ENCODE data around the gene RGP1. TPM values are rescaled to one million over a fixed set of nuclear protein-coding genes. Genes with fewer than 3 reads are reported as not detected.

Gene RGP1
- total RNA-seq, 1 experiment from 2014 or later, result 18.6 TPM

DNA sequence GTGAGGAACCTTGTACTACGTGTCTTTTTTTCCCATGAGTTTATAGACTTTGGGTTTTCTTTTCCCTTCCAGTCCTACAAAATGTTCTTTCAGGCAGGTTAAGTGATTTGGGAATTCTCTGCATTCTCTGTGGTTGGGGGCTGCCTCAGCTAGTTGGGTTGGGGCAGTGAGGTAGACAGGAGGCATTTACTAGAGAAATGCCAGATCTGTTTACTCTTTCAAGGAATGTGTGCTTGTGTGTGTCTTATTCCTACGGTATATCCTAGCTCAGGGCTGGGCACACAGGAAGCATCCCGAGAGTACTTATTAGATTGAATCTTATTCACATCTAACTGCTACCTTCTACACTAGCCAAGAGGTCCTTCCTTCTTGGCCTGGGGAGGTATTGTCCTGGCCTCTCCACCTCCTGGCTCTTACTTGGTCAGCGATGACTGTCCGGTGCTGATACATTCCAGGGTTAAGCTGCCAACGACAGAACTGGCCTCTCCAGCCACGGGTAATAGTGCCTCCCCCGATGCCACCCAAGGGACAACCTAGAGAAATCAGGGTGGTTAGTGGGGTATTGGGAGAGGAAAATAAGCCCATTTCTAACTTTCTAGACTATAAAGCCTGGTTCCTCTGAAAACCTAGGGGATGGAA is 5.1 kb upstream of the RGP1 start:
- no peak for DNase-seq (ENCODE audit: low spot score)

DNA sequence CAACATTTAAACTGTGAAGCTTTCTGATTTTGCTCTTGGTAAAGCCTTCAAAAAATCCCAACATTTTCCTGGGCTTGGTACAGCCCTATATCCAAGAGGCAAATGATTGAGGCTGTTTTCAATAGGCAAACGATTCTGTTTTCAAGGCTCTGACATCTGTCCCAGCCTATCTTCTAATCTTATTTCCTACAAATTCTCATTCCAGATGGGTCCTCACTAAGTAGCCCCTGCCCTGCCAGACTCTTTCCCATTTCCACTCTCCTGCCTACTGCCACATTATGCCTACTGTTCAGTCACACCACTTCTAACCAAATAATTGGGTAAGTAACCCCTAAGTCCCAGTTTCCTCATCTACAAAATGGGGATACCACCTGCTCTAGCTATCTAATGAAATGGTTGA is 3.5 kb upstream of the RGP1 start:
- DNase-seq (ENCODE audit: low spot score), result no peak

DNA sequence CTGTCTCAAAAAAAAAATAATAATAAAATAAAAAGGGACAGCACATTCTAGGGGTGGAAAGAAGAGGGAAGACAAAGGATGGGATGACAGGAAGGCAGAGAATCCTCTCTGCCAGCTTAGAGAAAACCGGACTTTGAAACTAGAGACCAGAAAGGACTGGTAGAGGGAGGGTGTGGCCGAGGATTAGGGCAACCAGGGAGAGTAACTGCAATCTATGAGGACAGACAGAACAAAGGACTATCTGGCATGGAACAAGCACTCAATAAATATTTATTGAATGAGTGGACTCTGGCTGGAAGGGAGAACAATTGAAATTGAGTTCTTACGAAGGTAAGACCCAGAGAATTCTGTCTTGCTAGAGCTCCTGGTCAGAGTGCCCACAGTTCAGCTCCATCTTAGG is 2.5 kb upstream of the RGP1 start:
- DNase-seq (ENCODE audit: low spot score), result no peak

DNA sequence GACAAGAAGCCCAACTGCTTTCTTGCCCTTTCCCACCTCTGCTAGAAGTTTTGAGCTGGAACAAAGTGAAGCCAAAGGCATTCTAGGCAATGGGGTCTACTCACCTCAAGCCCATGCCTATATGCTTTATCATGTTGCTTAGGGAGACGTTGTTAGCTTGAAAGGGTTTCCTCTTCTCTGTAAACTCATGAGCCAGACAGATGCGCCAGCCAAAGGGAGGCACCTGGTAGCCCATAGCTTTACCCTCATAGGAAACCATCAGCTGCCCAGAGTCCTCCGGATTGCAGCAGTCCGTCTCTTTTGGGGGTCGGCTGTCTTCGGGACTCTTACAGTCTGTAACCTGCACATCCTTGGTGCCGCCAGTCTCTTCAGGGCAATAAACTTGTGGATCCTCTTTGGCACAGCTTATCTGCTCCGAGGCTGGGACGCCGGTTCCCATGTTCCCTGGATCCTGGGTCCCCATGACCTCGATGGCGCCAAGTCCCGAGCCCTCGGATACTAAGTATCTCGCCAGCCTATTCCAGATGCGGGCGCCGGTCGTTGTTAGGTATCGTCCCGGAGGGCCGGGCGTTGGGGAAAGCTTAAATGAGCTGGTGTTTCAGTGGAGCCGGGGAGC is 737 bp upstream of the RGP1 start:
- DNase-seq (ENCODE audit: low spot score), result no peak

DNA sequence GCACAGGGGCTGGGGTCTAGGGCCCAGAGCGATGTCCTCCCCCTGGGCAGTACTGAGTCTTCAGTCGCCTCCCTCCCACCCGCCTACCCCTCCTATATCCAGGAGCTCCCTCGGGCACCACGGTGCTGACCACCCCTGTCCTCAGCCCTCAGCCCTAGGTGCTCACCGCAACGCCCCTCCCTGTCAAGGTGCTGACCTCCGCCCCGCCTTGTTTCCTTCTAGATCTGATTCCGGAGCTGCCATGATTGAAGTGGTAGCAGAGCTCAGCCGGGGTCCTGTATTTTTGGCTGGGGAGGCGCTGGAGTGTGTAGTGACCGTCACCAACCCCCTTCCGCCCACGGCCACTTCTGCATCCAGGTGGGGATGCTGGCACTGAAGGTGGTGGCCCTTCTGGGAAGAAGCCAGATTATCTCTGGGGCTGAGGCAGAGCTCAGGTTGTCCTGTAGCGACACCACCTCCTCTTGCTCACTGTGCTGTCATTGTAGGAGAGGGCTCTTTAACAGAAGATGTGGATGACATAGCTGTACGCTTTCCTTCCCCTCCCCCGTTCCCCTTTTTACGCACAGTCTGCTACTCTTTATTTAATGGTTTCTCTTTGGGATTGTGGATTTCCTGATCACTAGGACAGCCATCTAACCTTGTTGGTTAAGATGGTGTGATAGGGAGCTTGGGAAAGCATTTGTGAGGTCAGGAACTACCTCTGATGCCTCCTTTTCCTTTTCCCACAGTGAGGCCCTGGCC is 598 bp downstream of the RGP1 start:
- DNase-seq (ENCODE audit: low spot score), result no peak

DNA sequence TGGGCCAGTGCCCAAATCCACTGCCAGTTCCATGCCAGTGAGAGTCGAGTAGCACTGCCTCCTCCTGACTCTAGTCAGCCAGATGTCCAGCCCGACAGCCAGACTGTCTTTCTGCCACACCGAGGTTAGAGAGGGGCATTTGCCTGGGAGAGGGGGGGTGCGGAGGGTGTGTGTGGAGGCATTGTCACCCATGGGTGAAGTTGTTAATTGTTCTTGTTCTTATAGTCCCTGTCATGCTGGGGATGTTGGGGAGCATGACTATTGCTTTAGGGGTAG is 1.1 kb downstream of the RGP1 start:
- no peak for DNase-seq (ENCODE audit: low spot score)

DNA sequence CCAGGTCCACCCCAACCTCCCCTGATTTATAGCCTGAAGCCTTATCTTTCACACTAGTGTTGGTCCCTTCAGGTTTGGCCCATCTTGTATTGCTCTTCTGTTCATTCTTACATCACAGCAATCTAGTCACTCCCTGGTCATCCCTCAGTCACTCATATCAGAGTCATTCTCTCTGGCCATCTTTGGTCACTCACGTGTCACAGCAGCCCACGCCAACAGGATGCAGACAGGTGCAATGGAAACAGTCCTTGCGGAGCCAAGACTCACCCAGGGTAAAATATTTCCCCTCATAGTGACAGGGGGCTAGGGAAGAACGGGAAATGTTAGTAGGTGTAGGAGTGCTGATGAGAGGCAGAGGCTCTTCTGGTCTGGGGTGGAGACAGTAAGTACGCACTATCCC is 4.4 kb downstream of the RGP1 start:
- no peak for DNase-seq (ENCODE audit: low spot score)

DNA sequence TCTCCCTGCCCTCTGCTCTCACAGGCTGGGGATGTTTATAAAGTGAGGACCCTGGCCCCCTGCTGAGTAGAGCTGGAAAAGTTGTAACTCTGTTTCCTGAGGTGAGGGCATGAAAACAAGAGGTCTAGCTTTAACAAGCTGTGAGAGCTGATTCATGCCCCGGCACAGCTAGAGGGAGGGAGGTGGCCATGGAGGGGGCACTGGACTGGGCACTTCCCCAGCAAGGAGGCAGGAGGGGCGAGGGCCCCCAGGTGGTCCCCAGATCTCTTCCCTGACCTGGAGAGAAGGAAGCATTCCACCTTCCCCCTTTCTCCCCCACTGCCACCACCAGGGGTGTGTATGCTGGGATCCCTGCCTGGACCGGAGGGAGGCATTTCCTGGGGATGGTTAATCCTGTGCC is 5.2 kb downstream of the RGP1 start, which contains the start of gene MSMP:
TSS of gene MSMP (minus strand) at position 13 of the 400 bp plus-strand sequence. CDS start 147 bp downstream, outside the sequence.
- DNase-seq (ENCODE audit: low spot score), result no peak

DNA sequence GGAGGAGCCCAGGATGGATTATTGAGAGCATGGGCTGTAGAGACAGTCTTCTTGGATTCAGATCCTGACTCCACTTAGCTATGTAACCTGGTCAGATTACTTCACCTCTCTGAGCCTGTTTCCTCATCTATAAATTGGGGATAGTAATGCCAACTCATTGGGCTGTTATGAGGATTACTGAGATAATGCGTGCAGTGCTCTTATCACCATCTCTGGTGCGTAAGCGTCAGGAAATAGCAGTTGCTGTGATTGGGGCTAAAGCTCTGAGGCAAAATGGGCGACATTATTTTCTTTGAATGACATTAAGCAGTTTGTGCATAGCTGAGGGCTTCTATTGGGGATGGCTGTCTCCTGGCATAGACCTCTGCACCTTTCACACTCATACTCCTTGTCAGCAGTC is 6.0 kb downstream of the RGP1 start:
- no peak for DNase-seq (ENCODE audit: low spot score)

DNA sequence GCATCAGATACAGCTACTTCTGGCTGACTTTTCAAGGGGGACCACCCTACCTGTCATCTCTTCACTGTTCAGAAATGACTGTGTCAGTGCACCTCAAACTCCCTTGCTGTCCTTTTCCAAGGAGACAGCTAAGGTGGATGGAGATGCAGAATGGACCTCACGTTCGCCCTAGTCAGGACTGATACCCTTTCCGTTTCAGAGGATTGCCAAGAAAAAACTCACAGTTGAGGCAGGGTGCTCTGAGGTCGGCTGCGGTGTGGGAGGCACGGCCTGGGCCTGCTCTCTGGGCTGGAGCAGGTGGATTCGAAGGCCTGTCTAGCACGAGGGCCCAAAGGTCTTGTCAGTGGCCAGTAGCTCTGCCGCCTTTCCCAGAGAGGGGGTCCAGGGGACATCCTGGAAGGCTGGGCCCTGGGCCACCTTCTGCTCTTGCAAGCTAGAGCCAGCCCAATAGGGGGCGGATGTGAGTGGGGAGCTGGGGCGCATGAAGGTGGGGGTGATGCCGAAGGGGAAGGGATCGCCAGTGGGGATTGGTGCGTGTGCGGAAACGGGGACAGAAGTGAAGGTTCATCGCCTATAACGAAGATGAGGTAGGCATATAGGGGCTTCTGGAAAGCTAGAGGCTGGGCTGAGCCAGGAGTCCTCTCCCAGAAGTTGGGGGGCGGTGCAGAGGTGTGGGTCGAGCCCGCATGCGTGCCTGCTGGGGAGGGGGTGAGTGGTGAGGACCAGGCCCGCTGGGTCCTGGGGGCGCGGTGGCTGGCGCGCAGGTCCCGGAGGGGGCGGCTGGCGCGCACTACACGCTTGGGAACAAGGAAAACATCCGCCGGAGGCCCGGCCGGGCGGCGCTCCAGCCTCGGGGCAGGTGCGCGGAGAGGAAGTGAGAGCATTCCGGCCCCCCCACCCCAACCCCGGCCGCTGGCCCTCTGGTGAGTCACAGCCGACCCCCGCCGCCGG is 7.5 kb downstream of the RGP1 start:
- DNase-seq (ENCODE audit: low spot score), result peak; percentile 63

DNA sequence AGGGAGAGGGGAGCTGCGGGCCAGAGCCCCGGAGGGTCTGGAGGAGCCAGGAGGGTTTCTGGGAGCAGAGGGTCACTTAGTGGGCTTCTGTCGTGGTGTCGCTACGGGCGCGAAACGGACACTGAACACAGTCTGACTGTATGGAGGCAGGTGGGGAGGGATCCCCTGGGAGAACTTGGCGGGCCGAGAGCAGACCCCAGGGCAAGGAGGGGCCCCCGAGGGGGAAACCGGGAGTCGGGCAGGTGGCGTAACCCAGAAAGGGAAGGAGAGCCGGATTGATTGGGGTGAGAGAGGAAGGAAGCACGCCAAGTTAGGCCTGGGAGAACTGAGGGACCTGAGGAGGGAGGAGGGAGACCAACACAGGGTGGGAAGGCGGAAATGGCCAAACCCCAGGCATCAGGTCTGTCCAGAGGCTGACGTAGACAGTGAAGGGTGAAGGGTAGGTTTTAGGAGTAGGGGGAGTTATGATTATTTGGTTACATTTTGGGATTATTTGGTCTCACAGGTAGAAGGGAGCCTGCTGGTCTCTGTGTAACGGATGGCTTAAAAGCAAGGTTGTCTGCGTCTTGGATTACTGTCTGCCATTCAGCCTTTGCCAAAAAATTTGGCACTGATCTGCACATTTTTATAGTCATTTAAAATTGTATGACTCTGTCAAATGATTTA is 8.3 kb downstream of the RGP1 start:
- no peak for DNase-seq (ENCODE audit: low spot score)

DNA sequence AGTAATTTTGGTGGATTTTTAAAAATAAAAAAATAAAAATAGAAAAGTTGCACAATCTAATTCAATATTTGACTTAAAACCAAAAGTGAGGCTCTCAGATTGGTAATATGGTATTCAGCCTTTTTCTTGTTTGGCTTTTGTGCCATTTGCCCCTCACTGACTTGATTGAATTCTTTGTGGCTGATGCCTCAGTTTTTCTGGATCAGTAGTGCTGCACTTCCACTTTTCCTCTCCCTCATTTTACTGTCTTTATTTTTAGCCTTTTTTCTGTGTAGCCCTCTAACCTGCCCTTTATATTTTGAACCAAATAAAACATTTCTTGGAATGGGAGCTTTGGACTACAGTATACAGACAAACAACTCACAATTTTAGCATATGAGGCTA is 8.8 kb downstream of the RGP1 start:
- no peak for DNase-seq (ENCODE audit: low spot score)

DNA sequence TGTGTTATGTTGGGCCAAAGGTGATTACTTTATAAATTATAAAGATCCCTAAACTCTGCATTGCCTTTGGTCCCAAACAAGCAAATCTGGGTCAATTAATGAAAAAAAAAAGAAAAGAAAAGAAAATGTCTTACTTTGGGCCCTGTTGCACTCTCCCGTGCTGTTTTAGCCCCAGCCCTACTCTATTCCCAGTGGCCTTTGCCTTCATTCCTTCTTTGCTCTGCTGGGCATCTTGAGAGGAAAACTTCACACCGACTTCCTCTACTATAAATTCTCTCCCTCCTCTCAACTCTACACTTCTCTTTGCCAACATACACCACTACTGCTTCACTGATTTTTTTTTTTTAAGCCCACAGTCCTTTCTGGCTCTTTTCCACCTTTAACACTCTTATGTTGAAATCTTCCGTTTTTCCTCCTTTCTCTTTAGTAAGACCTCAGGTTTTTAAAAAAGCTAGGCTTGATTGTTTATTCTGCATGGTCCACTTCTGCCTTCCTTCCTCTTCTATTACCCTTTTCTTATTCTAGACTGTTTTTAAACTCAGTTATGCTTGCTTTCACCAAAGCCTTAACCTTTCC is 9.5 kb downstream of the RGP1 start:
- DNase-seq (ENCODE audit: low spot score), result no peak

DNA sequence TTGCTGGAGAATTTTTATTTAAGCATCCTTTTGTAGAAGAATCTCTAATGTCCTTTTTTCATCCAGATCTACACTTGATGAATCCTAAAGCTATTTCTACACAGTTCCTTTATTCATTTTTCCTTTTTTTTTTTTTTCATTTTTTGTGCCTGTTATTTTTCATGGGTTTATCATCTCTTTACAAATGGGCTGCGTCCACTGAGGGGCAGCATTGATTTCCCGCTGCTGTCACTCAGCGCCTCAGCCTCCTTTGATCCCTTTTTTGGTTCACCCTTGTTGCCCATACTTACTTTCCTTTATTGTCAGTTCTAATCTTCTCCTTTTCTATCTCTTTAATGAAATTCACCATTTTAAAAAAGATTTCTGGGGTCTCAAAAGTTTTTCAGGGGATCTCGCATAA is 10.7 kb downstream of the RGP1 start:
- DNase-seq (ENCODE audit: low spot score), result no peak

DNA sequence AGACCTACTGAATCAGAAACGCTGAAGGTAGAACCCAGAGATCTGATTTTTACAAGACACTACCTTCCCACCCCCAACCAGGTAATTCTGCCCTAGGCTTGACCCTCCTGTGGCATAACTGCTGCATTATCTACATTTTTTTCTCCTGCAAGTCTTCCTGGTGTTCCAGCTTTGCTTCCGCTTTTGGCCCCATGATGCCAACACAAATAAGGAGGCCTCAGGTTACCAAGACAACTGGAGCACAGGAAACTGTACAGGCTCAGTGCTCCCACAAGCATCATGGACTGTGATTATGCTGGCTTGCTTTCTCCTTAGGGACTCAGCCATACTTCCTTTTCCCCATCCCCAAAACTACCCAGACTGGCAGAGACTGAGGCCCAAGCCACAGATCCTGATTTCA is 11.6 kb downstream of the RGP1 start:
- DNase-seq (ENCODE audit: low spot score), result no peak

DNA sequence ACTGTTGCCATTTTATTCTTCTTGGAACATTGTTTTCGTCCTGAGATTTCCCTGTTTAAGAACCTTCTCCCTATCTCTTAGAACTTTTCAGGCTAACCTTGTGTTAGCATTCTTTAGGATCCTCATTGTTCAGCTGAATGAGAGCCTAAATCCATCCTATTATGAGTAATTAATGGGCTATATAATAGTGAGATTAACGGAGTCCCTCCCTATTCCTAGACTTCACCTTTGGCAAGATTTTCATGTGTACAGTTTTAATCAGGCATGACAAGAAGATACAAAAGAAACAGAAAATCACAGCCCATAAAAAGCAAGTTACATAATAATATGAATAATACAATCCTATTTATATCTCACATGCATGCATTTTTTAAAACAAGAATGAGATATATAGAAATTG is 14.1 kb downstream of the RGP1 start:
- no peak for DNase-seq (ENCODE audit: low spot score)

DNA sequence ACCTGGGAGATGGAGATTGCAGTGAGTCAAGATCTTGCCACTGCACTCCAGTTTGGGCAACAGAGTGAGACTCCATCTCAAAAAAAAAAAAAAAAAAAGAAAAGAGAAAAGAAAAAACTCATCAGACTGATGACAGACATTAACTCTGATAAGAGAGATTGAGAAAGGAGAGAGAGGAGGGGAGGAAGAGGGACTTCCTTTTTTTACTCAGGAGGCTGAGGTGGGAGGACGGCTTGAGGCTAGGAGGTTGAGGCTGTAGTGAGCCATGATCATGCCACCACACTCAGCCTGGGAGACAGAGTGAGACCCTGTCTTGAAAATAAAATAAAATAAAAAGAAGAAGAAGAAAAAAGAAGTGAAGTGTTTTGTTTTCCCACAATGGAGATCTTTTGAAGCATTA is 14.7 kb downstream of the RGP1 start:
- DNase-seq (ENCODE audit: low spot score), result no peak

DNA sequence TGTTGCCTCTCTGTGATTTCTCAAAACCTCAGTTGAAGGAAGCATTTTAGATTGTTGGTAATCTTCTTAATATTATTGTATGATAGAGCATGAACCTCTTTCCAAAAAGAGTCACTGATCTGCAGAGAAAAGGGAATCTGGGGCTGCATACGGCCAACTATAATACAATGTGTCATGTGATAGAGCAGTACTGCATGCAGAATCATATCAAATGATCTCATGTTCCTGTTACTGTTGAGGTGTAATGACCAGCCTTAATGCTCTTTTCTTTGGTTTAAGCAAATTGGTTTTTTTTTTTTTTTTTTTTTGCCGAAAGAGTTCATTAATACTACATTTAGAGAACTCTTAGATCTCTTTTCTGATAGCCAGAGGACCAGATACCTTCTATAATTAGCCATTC is 17.9 kb downstream of the RGP1 start:
- DNase-seq (ENCODE audit: low spot score), result no peak

DNA sequence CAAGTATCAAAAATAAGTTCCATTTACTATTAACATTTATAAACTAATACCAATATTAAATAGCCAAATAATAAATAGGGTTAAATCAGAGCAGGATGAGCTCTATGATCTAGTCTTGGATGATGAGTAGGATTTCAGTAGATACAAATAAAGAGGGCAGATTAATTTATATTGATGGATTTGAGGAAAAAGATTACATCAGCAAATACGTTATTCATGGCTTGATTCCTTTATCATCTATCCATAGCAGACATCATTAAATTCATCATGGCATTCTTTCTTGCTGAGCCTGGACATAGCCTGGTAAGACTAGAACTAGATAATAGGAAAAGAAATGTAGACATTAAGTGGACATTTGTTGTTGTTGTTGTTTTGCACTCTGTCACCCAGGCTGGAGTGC is 18.4 kb downstream of the RGP1 start:
- no peak for DNase-seq (ENCODE audit: low spot score)

DNA sequence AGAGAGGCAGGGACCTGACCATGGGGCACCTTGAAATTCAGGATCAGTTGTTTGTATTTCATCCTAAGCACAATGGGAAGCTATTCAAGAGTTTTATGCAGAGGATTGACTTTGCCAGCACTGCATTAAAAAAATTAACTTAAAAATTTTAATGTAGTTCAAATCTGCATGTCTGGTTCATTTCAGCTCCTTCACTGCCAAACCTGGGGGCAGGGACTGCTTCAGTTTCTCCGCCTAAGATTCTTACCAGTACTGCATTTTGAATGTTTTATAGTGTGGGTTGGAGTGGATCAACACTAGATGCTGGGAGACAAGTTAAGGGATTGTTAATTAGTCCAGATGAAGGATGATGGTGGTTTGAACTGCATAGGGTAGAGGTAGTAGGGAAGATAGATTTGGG is 20.7 kb downstream of the RGP1 start:
- DNase-seq (ENCODE audit: low spot score), result no peak

DNA sequence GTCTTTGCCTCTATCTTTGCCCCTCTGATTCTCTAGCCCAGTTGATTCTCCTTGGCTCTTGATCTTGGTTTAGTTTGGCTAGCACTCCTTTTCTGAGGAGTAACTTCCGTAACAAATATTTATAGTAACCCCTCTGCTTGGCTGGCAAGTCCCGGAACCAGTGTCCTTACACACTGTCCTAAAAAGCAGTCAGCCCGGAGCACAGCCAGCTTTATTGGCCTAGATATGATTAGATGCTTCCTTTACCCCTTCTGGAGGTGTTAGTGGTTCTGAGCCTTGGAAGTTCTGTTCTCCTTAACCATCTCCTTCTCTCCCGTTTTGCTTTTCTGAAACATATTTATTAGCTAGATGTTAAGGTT is 22.0 kb downstream of the RGP1 start:
- no peak for DNase-seq (ENCODE audit: low spot score)

DNA sequence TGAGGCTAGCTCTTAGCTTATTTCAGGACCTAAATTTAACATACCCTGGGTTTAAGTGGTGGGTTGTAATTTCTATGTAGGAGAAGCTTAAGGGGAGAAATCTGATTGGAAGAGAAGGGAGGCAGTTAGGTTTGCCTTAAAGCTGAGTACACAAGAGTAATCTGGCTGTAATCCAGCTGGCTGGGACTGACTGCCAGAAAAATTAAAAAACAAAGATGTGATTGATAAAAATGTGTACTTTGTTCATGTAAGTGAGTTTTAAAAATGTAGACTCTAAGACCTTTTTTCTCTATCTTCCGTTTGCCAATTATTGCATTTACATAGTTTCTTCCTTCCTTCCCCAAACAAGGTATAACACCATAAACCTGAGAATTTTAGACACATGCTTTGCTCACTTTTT is 22.4 kb downstream of the RGP1 start:
- DNase-seq (ENCODE audit: low spot score), result no peak
